Transverse colon (tissue), 3 donors: ENCODE data around the gene LURAP1L.

Source experiments
- POLR2A ChIP-seq: fragments of 450-650 bp; IDR thresholded peaks from one replicate; pipeline ENCODE4 v1.6.1; 2016; ENCODE audit warnings: antibody characterized with exemption, mild to moderate bottlenecking, moderate library complexity
- TF ChIP-seq, protein P1 (sequence below), 5 experiments: fragments of 200-600 bp in 3 of 5; fragments of 450-650 bp in 2 of 5; sonication (generic) in 3 of 5; IDR thresholded peaks; 1 replicate in 2 of 5; 2 replicates in 3 of 5; pipeline ENCODE4 v1.5.1; 2016 to 2017; ENCODE audit warnings: antibody characterized with exemption in 5 of 5, inconsistent platforms in 3 of 5, mild to moderate bottlenecking in 2 of 5, moderate library complexity in 1 of 5

- TF ChIP-seq, protein P1, sequence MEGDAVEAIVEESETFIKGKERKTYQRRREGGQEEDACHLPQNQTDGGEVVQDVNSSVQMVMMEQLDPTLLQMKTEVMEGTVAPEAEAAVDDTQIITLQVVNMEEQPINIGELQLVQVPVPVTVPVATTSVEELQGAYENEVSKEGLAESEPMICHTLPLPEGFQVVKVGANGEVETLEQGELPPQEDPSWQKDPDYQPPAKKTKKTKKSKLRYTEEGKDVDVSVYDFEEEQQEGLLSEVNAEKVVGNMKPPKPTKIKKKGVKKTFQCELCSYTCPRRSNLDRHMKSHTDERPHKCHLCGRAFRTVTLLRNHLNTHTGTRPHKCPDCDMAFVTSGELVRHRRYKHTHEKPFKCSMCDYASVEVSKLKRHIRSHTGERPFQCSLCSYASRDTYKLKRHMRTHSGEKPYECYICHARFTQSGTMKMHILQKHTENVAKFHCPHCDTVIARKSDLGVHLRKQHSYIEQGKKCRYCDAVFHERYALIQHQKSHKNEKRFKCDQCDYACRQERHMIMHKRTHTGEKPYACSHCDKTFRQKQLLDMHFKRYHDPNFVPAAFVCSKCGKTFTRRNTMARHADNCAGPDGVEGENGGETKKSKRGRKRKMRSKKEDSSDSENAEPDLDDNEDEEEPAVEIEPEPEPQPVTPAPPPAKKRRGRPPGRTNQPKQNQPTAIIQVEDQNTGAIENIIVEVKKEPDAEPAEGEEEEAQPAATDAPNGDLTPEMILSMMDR (IDR thresholded peaks at IDR 0.05) = no peak
- TF ChIP-seq POLR2A = no peak
These were observed 3.6 kb downstream of the LURAP1L start for GRCh38 chr9:12778389-12778788.
